ENCODE measurements around the gene RDH13. TPM values are rescaled to one million over a fixed set of nuclear protein-coding genes. Genes with fewer than 3 reads are reported as not detected.

The RDH13 gene
- total RNA-seq, 1 experiment from 2014 or later = 39.5 TPM

DNA sequence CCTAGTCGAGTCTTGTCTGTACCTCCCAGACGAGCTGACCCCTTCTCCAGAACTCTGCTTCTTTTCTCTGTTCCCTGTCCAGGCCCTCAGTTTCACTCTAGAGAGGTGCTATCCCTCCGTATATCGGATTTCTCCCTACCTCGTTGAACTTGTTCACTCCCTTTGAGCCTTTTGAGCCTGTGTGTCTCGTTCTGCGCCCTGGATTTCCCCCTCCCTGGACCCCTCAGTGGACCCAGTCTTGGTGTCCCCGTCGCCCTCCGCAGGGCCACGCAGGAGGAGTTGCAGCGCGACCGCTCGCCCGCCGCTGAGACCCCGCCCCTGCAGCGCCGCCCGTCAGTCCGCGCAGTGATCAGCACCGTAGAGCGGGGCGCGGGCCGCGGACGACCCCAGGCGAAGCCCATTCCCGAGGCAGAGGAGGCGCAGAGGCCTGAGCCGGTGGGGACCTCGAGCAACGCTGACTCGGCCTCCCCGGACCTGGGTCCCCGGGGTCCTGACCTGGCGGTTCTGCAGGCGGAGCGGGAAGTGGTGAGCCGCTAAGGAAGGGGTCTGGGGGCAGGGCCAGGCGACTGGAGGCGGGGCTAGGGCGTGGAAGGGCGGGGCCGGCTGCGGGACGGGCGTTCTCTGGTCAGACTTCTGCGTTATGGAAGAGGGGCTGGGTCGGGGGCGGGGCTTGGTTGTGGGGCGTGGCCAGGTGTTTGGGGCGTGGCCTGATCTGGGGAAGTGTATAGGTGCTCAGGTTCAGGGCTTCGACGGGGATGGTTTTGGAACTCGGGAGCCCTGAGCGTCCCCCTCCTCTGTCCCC is 18.2 kb upstream of the RDH13 start (continued):
- TF ChIP-seq, protein P1, sequence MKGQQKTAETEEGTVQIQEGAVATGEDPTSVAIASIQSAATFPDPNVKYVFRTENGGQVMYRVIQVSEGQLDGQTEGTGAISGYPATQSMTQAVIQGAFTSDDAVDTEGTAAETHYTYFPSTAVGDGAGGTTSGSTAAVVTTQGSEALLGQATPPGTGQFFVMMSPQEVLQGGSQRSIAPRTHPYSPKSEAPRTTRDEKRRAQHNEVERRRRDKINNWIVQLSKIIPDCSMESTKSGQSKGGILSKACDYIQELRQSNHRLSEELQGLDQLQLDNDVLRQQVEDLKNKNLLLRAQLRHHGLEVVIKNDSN (CRISPR knock-in tag; IDR thresholded peaks at IDR 0.05) = peak; percentile 51; the same call in 1 of the 2 replicates
- TF ChIP-seq, protein P2, sequence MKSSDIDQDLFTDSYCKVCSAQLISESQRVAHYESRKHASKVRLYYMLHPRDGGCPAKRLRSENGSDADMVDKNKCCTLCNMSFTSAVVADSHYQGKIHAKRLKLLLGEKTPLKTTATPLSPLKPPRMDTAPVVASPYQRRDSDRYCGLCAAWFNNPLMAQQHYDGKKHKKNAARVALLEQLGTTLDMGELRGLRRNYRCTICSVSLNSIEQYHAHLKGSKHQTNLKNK (CRISPR knock-in tag; IDR thresholded peaks at IDR 0.05) = no peak
- TF ChIP-seq ESRRA (CRISPR knock-in tag; IDR thresholded peaks at IDR 0.05; ENCODE audit: borderline replicate concordance) = no peak
- TF ChIP-seq, protein P3, sequence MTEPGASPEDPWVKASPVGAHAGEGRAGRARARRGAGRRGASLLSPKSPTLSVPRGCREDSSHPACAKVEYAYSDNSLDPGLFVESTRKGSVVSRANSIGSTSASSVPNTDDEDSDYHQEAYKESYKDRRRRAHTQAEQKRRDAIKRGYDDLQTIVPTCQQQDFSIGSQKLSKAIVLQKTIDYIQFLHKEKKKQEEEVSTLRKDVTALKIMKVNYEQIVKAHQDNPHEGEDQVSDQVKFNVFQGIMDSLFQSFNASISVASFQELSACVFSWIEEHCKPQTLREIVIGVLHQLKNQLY (CRISPR knock-in tag; IDR thresholded peaks at IDR 0.05) = no peak
- no peak for TF ChIP-seq ZNF671 (CRISPR knock-in tag; IDR thresholded peaks at IDR 0.05)
- TF ChIP-seq ZNF121 (CRISPR knock-in tag; IDR thresholded peaks at IDR 0.05) = no peak
- no peak for TF ChIP-seq EMX1 (CRISPR knock-in tag; IDR thresholded peaks at IDR 0.05)
- TF ChIP-seq ZNF396 (CRISPR knock-in tag; IDR thresholded peaks at IDR 0.05; ENCODE audit: borderline replicate concordance) = no peak
- no peak for TF ChIP-seq MYBL2 (CRISPR knock-in tag; IDR thresholded peaks at IDR 0.05)
- TF ChIP-seq, protein P4, sequence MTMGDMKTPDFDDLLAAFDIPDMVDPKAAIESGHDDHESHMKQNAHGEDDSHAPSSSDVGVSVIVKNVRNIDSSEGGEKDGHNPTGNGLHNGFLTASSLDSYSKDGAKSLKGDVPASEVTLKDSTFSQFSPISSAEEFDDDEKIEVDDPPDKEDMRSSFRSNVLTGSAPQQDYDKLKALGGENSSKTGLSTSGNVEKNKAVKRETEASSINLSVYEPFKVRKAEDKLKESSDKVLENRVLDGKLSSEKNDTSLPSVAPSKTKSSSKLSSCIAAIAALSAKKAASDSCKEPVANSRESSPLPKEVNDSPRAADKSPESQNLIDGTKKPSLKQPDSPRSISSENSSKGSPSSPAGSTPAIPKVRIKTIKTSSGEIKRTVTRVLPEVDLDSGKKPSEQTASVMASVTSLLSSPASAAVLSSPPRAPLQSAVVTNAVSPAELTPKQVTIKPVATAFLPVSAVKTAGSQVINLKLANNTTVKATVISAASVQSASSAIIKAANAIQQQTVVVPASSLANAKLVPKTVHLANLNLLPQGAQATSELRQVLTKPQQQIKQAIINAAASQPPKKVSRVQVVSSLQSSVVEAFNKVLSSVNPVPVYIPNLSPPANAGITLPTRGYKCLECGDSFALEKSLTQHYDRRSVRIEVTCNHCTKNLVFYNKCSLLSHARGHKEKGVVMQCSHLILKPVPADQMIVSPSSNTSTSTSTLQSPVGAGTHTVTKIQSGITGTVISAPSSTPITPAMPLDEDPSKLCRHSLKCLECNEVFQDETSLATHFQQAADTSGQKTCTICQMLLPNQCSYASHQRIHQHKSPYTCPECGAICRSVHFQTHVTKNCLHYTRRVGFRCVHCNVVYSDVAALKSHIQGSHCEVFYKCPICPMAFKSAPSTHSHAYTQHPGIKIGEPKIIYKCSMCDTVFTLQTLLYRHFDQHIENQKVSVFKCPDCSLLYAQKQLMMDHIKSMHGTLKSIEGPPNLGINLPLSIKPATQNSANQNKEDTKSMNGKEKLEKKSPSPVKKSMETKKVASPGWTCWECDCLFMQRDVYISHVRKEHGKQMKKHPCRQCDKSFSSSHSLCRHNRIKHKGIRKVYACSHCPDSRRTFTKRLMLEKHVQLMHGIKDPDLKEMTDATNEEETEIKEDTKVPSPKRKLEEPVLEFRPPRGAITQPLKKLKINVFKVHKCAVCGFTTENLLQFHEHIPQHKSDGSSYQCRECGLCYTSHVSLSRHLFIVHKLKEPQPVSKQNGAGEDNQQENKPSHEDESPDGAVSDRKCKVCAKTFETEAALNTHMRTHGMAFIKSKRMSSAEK (CRISPR knock-in tag; IDR thresholded peaks at IDR 0.05; ENCODE audit: borderline replicate concordance) = no peak
- TF ChIP-seq, protein P5, sequence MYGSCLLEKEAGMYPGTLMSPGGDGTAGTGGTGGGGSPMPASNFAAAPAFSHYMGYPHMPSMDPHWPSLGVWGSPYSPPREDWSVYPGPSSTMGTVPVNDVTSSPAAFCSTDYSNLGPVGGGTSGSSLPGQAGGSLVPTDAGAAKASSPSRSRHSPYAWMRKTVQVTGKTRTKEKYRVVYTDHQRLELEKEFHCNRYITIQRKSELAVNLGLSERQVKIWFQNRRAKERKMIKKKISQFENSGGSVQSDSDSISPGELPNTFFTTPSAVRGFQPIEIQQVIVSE (CRISPR knock-in tag; IDR thresholded peaks at IDR 0.05; ENCODE audit: borderline replicate concordance) = no peak
- no peak for TF ChIP-seq TCF7 (CRISPR knock-in tag; IDR thresholded peaks at IDR 0.05; ENCODE audit: low read depth)
- TF ChIP-seq, protein P6, sequence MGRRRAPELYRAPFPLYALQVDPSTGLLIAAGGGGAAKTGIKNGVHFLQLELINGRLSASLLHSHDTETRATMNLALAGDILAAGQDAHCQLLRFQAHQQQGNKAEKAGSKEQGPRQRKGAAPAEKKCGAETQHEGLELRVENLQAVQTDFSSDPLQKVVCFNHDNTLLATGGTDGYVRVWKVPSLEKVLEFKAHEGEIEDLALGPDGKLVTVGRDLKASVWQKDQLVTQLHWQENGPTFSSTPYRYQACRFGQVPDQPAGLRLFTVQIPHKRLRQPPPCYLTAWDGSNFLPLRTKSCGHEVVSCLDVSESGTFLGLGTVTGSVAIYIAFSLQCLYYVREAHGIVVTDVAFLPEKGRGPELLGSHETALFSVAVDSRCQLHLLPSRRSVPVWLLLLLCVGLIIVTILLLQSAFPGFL (CRISPR knock-in tag; IDR thresholded peaks at IDR 0.05; ENCODE audit: borderline replicate concordance) = no peak
- TF ChIP-seq CREM (CRISPR knock-in tag; IDR thresholded peaks at IDR 0.05) = no peak
- no peak for TF ChIP-seq ZNF263 (CRISPR knock-in tag; IDR thresholded peaks at IDR 0.05; ENCODE audit: low read depth)
- no peak for TF ChIP-seq FOXJ3 (CRISPR knock-in tag; IDR thresholded peaks at IDR 0.05; ENCODE audit: borderline replicate concordance)
- TF ChIP-seq TP53 (CRISPR knock-in tag; IDR thresholded peaks at IDR 0.05) = no peak
- TF ChIP-seq, protein P7, sequence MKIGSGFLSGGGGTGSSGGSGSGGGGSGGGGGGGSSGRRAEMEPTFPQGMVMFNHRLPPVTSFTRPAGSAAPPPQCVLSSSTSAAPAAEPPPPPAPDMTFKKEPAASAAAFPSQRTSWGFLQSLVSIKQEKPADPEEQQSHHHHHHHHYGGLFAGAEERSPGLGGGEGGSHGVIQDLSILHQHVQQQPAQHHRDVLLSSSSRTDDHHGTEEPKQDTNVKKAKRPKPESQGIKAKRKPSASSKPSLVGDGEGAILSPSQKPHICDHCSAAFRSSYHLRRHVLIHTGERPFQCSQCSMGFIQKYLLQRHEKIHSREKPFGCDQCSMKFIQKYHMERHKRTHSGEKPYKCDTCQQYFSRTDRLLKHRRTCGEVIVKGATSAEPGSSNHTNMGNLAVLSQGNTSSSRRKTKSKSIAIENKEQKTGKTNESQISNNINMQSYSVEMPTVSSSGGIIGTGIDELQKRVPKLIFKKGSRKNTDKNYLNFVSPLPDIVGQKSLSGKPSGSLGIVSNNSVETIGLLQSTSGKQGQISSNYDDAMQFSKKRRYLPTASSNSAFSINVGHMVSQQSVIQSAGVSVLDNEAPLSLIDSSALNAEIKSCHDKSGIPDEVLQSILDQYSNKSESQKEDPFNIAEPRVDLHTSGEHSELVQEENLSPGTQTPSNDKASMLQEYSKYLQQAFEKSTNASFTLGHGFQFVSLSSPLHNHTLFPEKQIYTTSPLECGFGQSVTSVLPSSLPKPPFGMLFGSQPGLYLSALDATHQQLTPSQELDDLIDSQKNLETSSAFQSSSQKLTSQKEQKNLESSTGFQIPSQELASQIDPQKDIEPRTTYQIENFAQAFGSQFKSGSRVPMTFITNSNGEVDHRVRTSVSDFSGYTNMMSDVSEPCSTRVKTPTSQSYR (CRISPR knock-in tag; IDR thresholded peaks at IDR 0.05) = no peak
- TF ChIP-seq, protein P8, sequence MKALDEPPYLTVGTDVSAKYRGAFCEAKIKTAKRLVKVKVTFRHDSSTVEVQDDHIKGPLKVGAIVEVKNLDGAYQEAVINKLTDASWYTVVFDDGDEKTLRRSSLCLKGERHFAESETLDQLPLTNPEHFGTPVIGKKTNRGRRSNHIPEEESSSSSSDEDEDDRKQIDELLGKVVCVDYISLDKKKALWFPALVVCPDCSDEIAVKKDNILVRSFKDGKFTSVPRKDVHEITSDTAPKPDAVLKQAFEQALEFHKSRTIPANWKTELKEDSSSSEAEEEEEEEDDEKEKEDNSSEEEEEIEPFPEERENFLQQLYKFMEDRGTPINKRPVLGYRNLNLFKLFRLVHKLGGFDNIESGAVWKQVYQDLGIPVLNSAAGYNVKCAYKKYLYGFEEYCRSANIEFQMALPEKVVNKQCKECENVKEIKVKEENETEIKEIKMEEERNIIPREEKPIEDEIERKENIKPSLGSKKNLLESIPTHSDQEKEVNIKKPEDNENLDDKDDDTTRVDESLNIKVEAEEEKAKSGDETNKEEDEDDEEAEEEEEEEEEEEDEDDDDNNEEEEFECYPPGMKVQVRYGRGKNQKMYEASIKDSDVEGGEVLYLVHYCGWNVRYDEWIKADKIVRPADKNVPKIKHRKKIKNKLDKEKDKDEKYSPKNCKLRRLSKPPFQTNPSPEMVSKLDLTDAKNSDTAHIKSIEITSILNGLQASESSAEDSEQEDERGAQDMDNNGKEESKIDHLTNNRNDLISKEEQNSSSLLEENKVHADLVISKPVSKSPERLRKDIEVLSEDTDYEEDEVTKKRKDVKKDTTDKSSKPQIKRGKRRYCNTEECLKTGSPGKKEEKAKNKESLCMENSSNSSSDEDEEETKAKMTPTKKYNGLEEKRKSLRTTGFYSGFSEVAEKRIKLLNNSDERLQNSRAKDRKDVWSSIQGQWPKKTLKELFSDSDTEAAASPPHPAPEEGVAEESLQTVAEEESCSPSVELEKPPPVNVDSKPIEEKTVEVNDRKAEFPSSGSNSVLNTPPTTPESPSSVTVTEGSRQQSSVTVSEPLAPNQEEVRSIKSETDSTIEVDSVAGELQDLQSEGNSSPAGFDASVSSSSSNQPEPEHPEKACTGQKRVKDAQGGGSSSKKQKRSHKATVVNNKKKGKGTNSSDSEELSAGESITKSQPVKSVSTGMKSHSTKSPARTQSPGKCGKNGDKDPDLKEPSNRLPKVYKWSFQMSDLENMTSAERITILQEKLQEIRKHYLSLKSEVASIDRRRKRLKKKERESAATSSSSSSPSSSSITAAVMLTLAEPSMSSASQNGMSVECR (CRISPR knock-in tag; IDR thresholded peaks at IDR 0.05; ENCODE audit: borderline replicate concordance) = peak; percentile 88; the same call in 1 of the 2 replicates
- TF ChIP-seq RELA (CRISPR knock-in tag; IDR thresholded peaks at IDR 0.05; ENCODE audit: borderline replicate concordance) = no peak
- no peak for TF ChIP-seq NR1H2 (CRISPR knock-in tag; IDR thresholded peaks at IDR 0.05)
- TF ChIP-seq ATF1 (CRISPR knock-in tag; IDR thresholded peaks at IDR 0.05) = no peak
